ENCODE results near the gene BACE1-AS. TPM values are rescaled to one million over a fixed set of nuclear protein-coding genes. Genes with fewer than 3 reads are reported as not detected.

Gene BACE1-AS
- total and polyA plus RNA-seq, 9 donors: 5.1 to 20.3 (median 13.9) TPM

GRCh38 chr11:117334896-117335295 lies 43.8 kb downstream of the BACE1-AS start:
- Histone ChIP-seq H3K4me1 (ENCODE audit: insufficient read depth) (no peaks in the 10 kb centered on the region), H3K27ac (no peak overlapping the region), H3K9me3 (no peaks in the 10 kb centered on the region), H3K4me3 (no peak overlapping the region), H3K27me3 (no peaks in the 10 kb centered on the region), H3K36me3 (no peaks in the 10 kb centered on the region)
- TF ChIP-seq POLR2A (IDR thresholded peaks at IDR 0.05) (no peak), CTCF (IDR thresholded peaks at IDR 0.05) (no peak), EP300 (IDR thresholded peaks at IDR 0.05) (no peak)
- no peak for DNase-seq
- WGBS, 3 donors: 82 to 90% (median 85%) methylated on average over 6 of the region's 6 CpGs
- intact Hi-C loops (cut with DNase I): no loop called here

GRCh38 chr11:117335399-117335798 lies 44.3 kb downstream of the BACE1-AS start:
- Histone ChIP-seq H3K36me3 (no peaks in the 10 kb centered on the region), H3K4me1 (ENCODE audit: insufficient read depth) (no peaks in the 10 kb centered on the region), H3K4me3 (no peak overlapping the region), H3K9me3 (no peaks in the 10 kb centered on the region), H3K27ac (no peak overlapping the region), H3K27me3 (no peaks in the 10 kb centered on the region)
- no peak for TF ChIP-seq EP300 (IDR thresholded peaks at IDR 0.05)
- TF ChIP-seq CTCF (IDR thresholded peaks at IDR 0.05): no peak
- TF ChIP-seq POLR2A (IDR thresholded peaks at IDR 0.05): no peak
- WGBS, 3 donors: 88 to 95% (median 94%) methylated on average over 5 of the region's 5 CpGs
- intact Hi-C loops (cut with DNase I): no loop called here
- no peak for DNase-seq

GRCh38 chr11:117337076-117337475 lies 45.9 kb downstream of the BACE1-AS start:
- TF ChIP-seq EP300 (IDR thresholded peaks at IDR 0.05): no peak
- no peak for TF ChIP-seq POLR2A (IDR thresholded peaks at IDR 0.05)
- no peak for TF ChIP-seq CTCF (IDR thresholded peaks at IDR 0.05)
- 98 to 100% (median 98%) methylated on average over 4 of the region's 4 CpGs for WGBS, 3 donors
- intact Hi-C loops (cut with DNase I): no loop called here
- no peak for DNase-seq
- no peaks in the 10 kb centered on the region for H3K4me1 ChIP-seq (ENCODE audit: insufficient read depth)
- H3K36me3 ChIP-seq: no peaks in the 10 kb centered on the region
- H3K9me3 ChIP-seq: no peaks in the 10 kb centered on the region
- no peak overlapping the region for H3K4me3 ChIP-seq
- H3K27ac ChIP-seq: no peak overlapping the region
- no peaks in the 10 kb centered on the region for H3K27me3 ChIP-seq

Small RNAs within 50 kb of the gene (small RNA-seq; reads per million reads assigned to genes)
- not detected for gene RF00564

Other genes starting within 250 kb of the BACE1-AS start
- gene SIK3, start 192.9 kb upstream of the BACE1-AS start, total RNA-seq: 100 to 1,000 TPM in 1 of 7 donors, 10 to 100 TPM in 6; 33.3 to 134 (median 56.2) TPM
- gene SIK3, start 192.9 kb upstream of the BACE1-AS start, polyA plus RNA-seq: 10 to 100 TPM; 18.3 to 59.5 TPM
- gene PAFAH1B2, start 147.1 kb upstream of the BACE1-AS start, total RNA-seq: 10 to 100 TPM; 57.2 to 95.6 (median 83.3) TPM
- 10 to 100 TPM; 23.0 to 45.9 TPM for gene PAFAH1B2, start 147.1 kb upstream of the BACE1-AS start, polyA plus RNA-seq
- gene SIDT2, start 112.6 kb upstream of the BACE1-AS start, total RNA-seq: 100 to 1,000 TPM in 1 of 7 donors, 10 to 100 TPM in 6; 36.5 to 141 (median 73.7) TPM
- gene SIDT2, start 112.6 kb upstream of the BACE1-AS start, polyA plus RNA-seq: 100 to 1,000 TPM in 1 of 2 donors, 10 to 100 TPM in 1; 59.2 to 106 TPM
- gene TAGLN, start 92.0 kb upstream of the BACE1-AS start, total RNA-seq: 1,000 to 10,000 TPM in 3 of 7 donors, 100 to 1,000 TPM in 4; 491 to 2,646 (median 828) TPM
- gene TAGLN, start 92.0 kb upstream of the BACE1-AS start, polyA plus RNA-seq: 1,000 to 10,000 TPM; 1,650 to 3,307 TPM
- gene PCSK7, start 59.3 kb upstream of the BACE1-AS start, total RNA-seq: 10 to 100 TPM; 16.3 to 67.7 (median 32.2) TPM
- 10 to 100 TPM; 14.5 to 15.7 TPM for gene PCSK7, start 59.3 kb upstream of the BACE1-AS start, polyA plus RNA-seq
- gene RNF214, start 58.7 kb upstream of the BACE1-AS start, total RNA-seq: 10 to 100 TPM in 6 of 7 donors, 1 to 10 TPM in 1; 9.7 to 40.9 (median 29.3) TPM
- gene RNF214, start 58.7 kb upstream of the BACE1-AS start, polyA plus RNA-seq: 10 to 100 TPM; 12.8 to 22.7 TPM
- 10 to 100 TPM; 12.6 to 49.6 (median 30.7) TPM for gene BACE1, start 24.9 kb downstream of the BACE1-AS start, total RNA-seq
- 10 to 100 TPM; 17.1 to 99.7 TPM for gene BACE1, start 24.9 kb downstream of the BACE1-AS start, polyA plus RNA-seq
- gene CEP164, start 36.5 kb downstream of the BACE1-AS start, total RNA-seq: 10 to 100 TPM; 21.0 to 50.4 (median 32.9) TPM
- gene CEP164, start 36.5 kb downstream of the BACE1-AS start, polyA plus RNA-seq: 10 to 100 TPM; 18.6 to 21.0 TPM

Data from ovary (tissue), 9 donors.